Peyer's patch (tissue), 4 donors: Measurements from ENCODE around the gene TGFB1I1.

Experiments
- POLR2A ChIP-seq, 2 donors: fragments of 450-650 bp; IDR thresholded peaks; one replicate each; pipeline ENCODE4 v1.5.1; 2017; ENCODE audit warnings: antibody characterized with exemption in 2 of 2, mild to moderate bottlenecking in 2 of 2, moderate library complexity in 2 of 2
- TF ChIP-seq, protein P1 (sequence below), 6 experiments: fragments of 450-650 bp in 4 of 6; fragments of 200-600 bp in 2 of 6; sonication (generic) in 1 of 6; IDR thresholded peaks; one replicate each; pipeline ENCODE4 v1.5.1; 2017 to 2019; ENCODE audit warnings: antibody characterized with exemption in 6 of 6, mild to moderate bottlenecking in 3 of 6, moderate library complexity in 1 of 6

DNA sequence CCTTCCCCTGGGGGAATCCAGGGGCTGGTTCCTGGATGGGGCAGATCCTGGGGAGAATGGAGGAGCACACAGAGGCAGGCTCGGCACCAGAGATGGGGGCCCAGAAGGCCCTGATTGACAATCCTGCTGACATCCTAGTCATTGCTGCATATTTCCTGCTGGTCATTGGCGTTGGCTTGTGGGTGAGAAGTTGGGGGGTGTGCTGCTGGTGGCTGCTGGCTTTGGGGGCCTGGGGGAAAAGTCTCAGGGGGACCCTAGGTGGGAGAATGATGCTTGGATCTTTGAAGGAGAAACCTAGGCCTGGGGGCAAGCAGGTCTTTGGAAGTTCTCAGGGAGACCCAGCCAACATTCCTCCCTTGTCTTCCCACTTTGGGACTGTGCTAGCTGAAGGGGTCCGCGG, 11.1 kb downstream of the TGFB1I1 start, which contains the start of gene SLC5A2:
- TF ChIP-seq, protein P1, sequence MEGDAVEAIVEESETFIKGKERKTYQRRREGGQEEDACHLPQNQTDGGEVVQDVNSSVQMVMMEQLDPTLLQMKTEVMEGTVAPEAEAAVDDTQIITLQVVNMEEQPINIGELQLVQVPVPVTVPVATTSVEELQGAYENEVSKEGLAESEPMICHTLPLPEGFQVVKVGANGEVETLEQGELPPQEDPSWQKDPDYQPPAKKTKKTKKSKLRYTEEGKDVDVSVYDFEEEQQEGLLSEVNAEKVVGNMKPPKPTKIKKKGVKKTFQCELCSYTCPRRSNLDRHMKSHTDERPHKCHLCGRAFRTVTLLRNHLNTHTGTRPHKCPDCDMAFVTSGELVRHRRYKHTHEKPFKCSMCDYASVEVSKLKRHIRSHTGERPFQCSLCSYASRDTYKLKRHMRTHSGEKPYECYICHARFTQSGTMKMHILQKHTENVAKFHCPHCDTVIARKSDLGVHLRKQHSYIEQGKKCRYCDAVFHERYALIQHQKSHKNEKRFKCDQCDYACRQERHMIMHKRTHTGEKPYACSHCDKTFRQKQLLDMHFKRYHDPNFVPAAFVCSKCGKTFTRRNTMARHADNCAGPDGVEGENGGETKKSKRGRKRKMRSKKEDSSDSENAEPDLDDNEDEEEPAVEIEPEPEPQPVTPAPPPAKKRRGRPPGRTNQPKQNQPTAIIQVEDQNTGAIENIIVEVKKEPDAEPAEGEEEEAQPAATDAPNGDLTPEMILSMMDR (IDR thresholded peaks at IDR 0.05) = no peak
- TF ChIP-seq POLR2A (IDR thresholded peaks at IDR 0.05) = no peak
